ENCODE data around the gene CDC25A. TPM values are rescaled to one million over a fixed set of nuclear protein-coding genes. Genes with fewer than 3 reads are reported as not detected.

CDC25A gene
- total and polyA plus RNA-seq, 2 of the 13 experiments (the other 11 are each of a cell fraction or from before 2014, with no cell fraction given), result 7.9 to 45.4 TPM

- TF ChIP-seq ZHX2 (IDR thresholded peaks at IDR 0.05; ENCODE audit: low read depth), result no peak
- TF ChIP-seq ZHX2 (CRISPR knock-in tag; IDR thresholded peaks at IDR 0.05; ENCODE audit: borderline replicate concordance), result 0 out of 2 replicates have a peak, but pooled peaks have one; percentile 41
- TF ChIP-seq HDAC2 (CRISPR knock-in tag; IDR thresholded peaks at IDR 0.05), result peak; percentile 51; the same call in 1 of the 2 replicates
- TF ChIP-seq ZNF687 (CRISPR knock-in tag; IDR thresholded peaks at IDR 0.05), result peak; percentile 75
- peak; percentile 79 for TF ChIP-seq HNRNPLL (IDR thresholded peaks at IDR 0.05; ENCODE audit: low read depth, low read length, poor library complexity, severe bottlenecking)
- peak; percentile 11; the same call in 1 of the 2 replicates for TF ChIP-seq ZSCAN9 (CRISPR knock-in tag; IDR thresholded peaks at IDR 0.05; ENCODE audit: borderline replicate concordance)
- TF ChIP-seq, protein P1, sequence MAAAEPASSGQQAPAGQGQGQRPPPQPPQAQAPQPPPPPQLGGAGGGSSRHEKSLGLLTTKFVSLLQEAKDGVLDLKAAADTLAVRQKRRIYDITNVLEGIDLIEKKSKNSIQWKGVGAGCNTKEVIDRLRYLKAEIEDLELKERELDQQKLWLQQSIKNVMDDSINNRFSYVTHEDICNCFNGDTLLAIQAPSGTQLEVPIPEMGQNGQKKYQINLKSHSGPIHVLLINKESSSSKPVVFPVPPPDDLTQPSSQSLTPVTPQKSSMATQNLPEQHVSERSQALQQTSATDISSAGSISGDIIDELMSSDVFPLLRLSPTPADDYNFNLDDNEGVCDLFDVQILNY (CRISPR knock-in tag; conservative IDR thresholded peaks at IDR 0.05), result peak; percentile 93
- TF ChIP-seq HNF4G (IDR thresholded peaks at IDR 0.05; ENCODE audit: borderline replicate concordance, low read depth, low read length), result no peak
- no peak for TF ChIP-seq HNF4G (CRISPR knock-in tag; IDR thresholded peaks at IDR 0.05; ENCODE audit: borderline replicate concordance, low read depth)
- TF ChIP-seq ZNF609 (CRISPR knock-in tag; IDR thresholded peaks at IDR 0.05; ENCODE audit: borderline replicate concordance), result no peak
Observed at GRCh38 chr3:48188266-48189201, at the start of gene CDC25A (continued).
